Measurements from ENCODE around the gene MGLL. TPM values are rescaled to one million over a fixed set of nuclear protein-coding genes. Genes with fewer than 3 reads are reported as not detected.

The MGLL gene
- total RNA-seq, 1 experiment from 2014 or later, result 2.1 TPM

DNA sequence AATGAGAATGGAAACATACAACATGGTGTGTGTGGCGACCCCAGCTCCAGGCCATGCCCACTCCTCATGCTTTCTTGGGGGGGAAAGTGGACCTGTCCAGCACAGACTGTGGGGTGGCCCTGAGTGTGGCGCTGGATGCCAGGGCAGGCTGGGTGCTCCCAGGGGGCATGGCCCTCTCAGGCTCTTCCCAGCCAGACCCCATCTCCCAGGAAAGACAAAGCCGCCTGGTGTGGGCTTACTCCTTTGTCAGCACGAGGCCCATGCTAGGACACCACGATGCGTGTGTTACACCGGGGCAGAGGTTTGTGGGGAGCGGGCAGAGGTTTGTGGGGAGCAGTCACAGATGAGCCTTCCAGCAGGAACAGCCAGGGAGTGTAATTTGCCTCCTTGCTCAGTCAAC is 81.1 kb downstream of the MGLL start:
- H3K27ac ChIP-seq (ENCODE audit: low read length), result no peak overlapping the region
- in situ Hi-C loops (cut with HindIII; ENCODE audit: low pct_unique_long_range_greater_than_20kb, low sequenced_read_pairs), result no loop called here
- ChIA-PET CTCF (no interaction called here), POLR2A (no interaction called here)
- TF ChIP-seq SIN3A (IDR thresholded peaks at IDR 0.05; ENCODE audit: borderline replicate concordance, insufficient read depth, low read depth, low read length) (no peak), TCF7L2 (IDR thresholded peaks at IDR 0.05; ENCODE audit: low read depth, low read length) (no peak), POLR2AphosphoS5 (IDR thresholded peaks at IDR 0.05; ENCODE audit: low read depth, low read length) (no peak)
- TF ChIP-seq, protein P1, sequence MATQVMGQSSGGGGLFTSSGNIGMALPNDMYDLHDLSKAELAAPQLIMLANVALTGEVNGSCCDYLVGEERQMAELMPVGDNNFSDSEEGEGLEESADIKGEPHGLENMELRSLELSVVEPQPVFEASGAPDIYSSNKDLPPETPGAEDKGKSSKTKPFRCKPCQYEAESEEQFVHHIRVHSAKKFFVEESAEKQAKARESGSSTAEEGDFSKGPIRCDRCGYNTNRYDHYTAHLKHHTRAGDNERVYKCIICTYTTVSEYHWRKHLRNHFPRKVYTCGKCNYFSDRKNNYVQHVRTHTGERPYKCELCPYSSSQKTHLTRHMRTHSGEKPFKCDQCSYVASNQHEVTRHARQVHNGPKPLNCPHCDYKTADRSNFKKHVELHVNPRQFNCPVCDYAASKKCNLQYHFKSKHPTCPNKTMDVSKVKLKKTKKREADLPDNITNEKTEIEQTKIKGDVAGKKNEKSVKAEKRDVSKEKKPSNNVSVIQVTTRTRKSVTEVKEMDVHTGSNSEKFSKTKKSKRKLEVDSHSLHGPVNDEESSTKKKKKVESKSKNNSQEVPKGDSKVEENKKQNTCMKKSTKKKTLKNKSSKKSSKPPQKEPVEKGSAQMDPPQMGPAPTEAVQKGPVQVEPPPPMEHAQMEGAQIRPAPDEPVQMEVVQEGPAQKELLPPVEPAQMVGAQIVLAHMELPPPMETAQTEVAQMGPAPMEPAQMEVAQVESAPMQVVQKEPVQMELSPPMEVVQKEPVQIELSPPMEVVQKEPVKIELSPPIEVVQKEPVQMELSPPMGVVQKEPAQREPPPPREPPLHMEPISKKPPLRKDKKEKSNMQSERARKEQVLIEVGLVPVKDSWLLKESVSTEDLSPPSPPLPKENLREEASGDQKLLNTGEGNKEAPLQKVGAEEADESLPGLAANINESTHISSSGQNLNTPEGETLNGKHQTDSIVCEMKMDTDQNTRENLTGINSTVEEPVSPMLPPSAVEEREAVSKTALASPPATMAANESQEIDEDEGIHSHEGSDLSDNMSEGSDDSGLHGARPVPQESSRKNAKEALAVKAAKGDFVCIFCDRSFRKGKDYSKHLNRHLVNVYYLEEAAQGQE (IDR thresholded peaks at IDR 0.05; ENCODE audit: insufficient read depth in 1 of 2, low read depth in 2 of 2, low read length in 1 of 2), result no peak
- TF ChIP-seq, protein P2, sequence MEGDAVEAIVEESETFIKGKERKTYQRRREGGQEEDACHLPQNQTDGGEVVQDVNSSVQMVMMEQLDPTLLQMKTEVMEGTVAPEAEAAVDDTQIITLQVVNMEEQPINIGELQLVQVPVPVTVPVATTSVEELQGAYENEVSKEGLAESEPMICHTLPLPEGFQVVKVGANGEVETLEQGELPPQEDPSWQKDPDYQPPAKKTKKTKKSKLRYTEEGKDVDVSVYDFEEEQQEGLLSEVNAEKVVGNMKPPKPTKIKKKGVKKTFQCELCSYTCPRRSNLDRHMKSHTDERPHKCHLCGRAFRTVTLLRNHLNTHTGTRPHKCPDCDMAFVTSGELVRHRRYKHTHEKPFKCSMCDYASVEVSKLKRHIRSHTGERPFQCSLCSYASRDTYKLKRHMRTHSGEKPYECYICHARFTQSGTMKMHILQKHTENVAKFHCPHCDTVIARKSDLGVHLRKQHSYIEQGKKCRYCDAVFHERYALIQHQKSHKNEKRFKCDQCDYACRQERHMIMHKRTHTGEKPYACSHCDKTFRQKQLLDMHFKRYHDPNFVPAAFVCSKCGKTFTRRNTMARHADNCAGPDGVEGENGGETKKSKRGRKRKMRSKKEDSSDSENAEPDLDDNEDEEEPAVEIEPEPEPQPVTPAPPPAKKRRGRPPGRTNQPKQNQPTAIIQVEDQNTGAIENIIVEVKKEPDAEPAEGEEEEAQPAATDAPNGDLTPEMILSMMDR (IDR thresholded peaks at IDR 0.05), result no peak
- H3K36me3 ChIP-seq (ENCODE audit: control insufficient read depth, insufficient read depth, low read length), result no peaks in the 10 kb centered on the region
- no peaks in the 10 kb centered on the region for H3K4me1 ChIP-seq (ENCODE audit: control insufficient read depth, insufficient read depth, low read length)
- H3K27me3 ChIP-seq (ENCODE audit: control insufficient read depth, insufficient read depth, low read length), result peaks cover 4% of the 10 kb centered on the region; the same call in 1 of the 2 replicates
- intact Hi-C loops (cut with micrococcal nuclease; ENCODE audit: unreplicated experiment), result no loop called here
- H3K4me3 ChIP-seq (ENCODE audit: low read depth in 2 of 2, low read length in 2 of 2), result no peak overlapping the region
- no peaks in the 10 kb centered on the region for H3K9me3 ChIP-seq (ENCODE audit: control insufficient read depth, insufficient read depth, low read depth, low read length)
- ATAC-seq (no peak), DNase-seq (ENCODE audit: low read depth, low spot score) (no peak)
- BruUV-seq (replicated peaks), result no TSS peak

- POLR2A ChIA-PET, result no interaction called here
- ATAC-seq (no peak), DNase-seq (ENCODE audit: low read depth, low spot score) (no peak)
- intact Hi-C loops (cut with micrococcal nuclease; ENCODE audit: unreplicated experiment), result no loop called here
- CTCF ChIA-PET, result no interaction called here
- Histone ChIP-seq H3K9me3 (ENCODE audit: control insufficient read depth, insufficient read depth, low read depth, low read length) (no peaks in the 10 kb centered on the region), H3K27me3 (ENCODE audit: control insufficient read depth, insufficient read depth, low read length) (peaks cover 4% of the 10 kb centered on the region; the same call in 1 of the 2 replicates), H3K27ac (ENCODE audit: low read length) (no peak overlapping the region), H3K4me3 (ENCODE audit: low read depth in 2 of 2, low read length in 2 of 2) (no peak overlapping the region), H3K36me3 (ENCODE audit: control insufficient read depth, insufficient read depth, low read length) (no peaks in the 10 kb centered on the region), H3K4me1 (ENCODE audit: control insufficient read depth, insufficient read depth, low read length) (no peaks in the 10 kb centered on the region)
- BruUV-seq (replicated peaks), result no TSS peak
- TF ChIP-seq TCF7L2 (IDR thresholded peaks at IDR 0.05; ENCODE audit: low read depth, low read length), result no peak
- TF ChIP-seq, protein P1 (IDR thresholded peaks at IDR 0.05; ENCODE audit: insufficient read depth in 1 of 2, low read depth in 2 of 2, low read length in 1 of 2), result no peak
- in situ Hi-C loops (cut with HindIII; ENCODE audit: low pct_unique_long_range_greater_than_20kb, low sequenced_read_pairs), result no loop called here
These were observed 82.0 kb downstream of the MGLL start for GRCh38 chr3:127740136-127740915.
